ENCODE results near the gene VAV2.
A peak's percentile ranks its signal among the peaks of the same experiment; 100 is the strongest.

The VAV2 gene

GRCh38 chr9:133734590-133735414 is 257.3 kb downstream of the VAV2 start:
- DNase-seq = no peak

- DNase-seq = peak; percentile 31
Measured at GRCh38 chr9:133733796-133734533, 258.2 kb downstream of the VAV2 start.

- no peak for DNase-seq
Measured at GRCh38 chr9:133733421-133733795, 258.7 kb downstream of the VAV2 start.

DNA sequence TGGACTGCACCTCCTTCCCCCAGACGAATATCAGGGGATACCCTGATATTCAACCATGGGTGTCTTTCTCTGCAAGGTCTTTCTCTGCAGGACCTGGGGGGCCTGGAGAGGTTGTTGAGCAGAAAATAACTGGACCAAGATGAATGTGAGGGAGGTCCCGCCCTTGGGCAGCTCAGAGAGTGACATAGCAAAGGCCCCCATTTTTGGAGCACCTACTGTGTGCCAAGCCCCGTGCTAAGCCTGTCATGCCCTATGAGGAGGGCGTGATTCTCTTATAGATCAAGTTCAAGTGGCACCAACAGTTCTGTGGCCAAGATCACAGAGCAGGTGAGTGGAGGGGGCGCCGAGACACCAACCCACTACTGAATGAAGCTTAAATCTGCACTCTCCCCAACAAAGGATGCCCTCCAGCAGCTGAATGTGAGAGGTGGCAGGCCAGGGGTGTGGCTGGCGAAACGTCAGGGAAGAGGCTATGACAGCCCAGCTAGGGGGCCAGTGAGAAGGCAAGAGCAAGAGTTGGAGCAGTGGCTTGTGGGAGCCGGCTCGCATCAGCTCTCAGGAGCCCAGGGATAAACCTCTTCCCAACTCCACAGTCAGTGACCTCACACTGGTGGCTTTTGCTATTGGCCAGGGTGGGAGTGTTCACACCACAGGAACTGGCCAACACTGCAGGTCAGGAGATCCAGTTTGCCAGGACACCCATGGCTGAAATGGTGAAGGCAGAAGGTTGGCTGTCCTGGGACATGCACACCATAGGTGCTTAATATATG is 259.3 kb downstream of the VAV2 start:
- DNase-seq = no peak

GRCh38 chr9:133731876-133732638 is 260.1 kb downstream of the VAV2 start:
- DNase-seq = peak; percentile 65

DNA sequence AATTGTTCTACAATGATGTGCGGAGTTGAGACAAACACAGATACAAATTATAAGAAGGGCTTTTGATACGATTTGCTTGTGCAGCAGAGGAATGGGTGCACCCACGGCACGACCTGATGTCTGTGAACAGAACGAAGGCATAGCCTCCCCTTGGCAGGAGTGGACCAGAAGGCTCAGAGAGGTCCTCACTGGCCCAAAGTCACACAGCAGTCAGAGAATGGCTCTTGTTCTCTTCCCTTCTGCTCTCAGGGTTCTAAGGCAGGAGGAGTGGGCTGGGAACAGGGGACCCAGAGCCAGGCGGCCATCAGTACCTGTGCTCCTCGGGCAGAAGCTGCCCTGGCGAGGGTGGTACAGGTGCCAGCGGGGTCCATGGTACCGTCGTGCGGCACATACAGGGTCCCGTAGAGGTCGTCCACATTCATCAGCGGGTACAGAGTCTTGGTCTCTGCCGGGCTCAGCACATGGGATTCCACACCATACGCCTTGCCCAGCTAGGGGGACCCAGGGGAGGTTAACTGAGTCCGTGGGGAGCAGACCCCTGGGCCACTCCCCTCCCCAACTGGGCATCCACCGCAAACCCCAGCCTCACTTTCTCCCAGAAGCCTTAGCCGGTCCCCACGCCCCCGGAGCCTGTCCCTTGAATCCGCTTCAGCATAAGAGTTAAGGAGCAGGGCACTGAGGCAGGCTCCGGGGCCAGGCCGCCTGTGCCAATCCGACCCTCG is 261.0 kb downstream of the VAV2 start:
- DNase-seq = no peak

DNA sequence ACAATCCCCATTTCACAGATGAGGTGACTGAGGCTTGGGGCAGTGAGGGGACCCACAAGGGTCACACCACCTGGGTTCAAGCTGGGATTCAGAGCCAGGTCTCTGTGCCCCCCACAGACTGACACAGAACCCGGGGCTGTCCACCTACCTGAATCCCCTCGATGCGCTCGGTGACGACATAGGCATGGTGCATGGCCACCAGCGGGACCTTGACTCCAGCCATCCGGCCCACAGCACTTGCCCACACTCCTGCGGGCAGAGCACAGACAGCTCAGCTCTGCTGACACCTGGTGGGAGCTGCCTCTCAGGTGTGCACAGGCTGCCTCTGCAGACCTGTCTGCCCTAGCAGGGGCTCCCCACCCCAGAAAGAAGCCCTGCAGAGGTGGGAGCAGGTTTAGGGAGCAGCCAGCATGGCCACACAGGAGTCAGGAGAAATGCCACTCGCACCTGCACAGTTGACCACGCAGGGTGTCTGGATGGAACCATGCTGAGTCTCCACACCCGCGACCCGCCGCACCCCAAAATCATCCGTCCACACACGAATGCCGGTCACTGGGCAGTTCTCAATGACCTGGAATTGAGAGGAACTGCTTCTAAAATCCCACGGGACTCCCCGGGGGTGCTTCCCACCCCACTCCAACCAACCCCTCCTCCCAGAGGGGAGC is 262.4 kb downstream of the VAV2 start:
- DNase-seq = no peak

DNA sequence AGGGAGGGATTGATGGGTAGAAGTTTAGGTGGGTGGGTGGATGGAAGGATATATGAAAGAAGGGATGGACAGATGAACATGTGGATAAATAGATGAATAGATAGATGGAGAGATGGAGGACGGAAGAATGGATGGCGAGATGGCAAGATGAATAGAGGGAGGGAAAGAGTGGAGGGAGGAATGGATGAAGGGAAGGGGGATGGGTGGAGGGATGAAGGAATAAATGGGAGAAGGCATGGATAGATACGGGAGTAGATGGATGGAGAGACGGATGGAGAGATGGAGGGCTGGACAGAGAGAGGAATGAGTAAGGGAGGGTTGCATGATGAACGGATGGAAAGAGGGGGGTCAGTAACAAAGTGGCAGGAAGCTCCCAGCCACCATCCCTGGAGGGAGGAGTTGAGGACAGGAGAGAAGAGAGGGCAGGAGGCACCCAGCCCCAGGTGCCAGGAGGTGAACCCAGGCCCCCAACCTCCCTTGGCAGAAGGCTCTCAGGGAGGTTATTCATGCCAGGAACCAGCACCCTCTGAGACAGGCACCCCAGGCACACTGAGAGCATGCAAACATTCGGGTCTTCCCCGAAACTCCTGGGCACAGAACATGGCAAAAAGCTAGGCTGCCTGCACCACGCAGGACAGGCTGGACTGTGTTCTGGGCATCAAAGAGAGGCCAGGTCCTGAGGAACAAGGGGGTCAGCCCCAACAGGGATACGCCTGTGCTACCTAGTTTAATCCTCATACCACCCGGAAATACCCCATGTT is 263.1 kb downstream of the VAV2 start:
- no peak for DNase-seq

DNA sequence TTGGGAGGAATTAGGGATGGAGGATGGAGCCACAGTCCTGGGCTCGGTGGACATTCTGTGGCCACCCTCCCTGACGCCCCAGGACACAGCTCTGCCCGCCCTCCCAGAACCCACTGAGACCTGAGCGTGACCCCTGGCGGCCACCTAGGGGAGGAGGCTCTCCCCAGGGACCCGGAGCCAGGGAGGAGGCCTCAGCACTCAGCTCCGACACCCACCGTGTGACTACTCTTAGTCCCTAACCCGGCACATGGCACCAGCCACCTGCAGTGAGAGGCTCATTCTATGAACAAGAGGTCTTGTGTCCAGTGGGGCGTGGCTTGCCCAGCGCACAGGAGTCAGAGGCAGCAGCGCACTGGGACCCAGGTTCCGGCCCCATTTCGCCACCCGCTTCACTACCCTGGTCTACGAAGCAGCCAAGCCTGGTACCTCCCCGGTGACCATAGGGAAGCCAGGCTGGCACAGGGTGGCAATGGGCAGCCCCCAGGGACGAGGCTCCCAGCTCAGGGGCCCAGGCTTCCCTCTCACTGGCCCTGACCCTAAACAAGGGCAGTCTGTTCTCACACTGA is 264.2 kb downstream of the VAV2 start:
- no peak for DNase-seq

- no peak for DNase-seq
Measured at GRCh38 chr9:133727277-133727875, 264.7 kb downstream of the VAV2 start.

DNA sequence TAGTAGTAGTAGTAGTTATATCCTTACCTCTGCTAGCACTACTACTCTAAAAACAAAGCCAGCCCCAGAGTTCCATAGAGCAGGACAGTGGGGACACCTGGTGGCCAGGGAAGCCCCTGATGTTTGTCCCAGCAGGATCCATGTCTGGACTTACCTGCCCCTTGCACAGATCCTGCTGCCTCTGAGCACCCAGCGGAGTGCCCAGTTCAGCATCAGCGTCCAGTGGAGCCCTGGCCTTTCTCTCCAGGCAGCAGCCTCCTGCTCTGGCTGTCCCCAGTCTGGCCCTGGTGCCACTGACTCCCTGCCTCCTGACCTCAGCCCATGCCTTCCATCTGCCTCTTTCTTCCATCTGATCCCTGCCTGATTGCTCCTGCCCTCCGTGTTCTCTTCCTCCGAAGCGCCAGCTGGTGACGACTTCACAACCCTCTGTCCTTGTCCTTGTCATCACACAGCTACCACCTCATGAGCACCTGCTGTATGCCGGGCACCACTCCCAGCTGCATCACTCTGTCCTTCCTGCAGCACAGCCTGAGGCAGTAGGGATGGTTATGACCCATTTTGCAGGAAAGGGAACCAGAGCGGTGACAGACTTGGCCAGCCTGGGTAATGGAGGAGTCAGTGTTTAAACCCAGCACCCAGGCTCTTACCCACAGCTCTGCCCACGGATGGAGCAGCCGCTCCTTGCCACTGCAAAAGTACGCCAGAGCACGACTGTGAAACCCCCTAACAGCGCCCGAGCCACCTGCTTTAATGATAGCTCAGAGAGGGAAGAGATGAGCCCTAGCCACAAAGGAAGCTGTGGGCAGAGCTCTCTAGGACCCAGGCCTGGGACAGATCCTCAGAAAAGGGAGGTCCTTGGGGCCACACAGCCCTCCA is 265.5 kb downstream of the VAV2 start:
- DNase-seq = peak; percentile 80

DNA sequence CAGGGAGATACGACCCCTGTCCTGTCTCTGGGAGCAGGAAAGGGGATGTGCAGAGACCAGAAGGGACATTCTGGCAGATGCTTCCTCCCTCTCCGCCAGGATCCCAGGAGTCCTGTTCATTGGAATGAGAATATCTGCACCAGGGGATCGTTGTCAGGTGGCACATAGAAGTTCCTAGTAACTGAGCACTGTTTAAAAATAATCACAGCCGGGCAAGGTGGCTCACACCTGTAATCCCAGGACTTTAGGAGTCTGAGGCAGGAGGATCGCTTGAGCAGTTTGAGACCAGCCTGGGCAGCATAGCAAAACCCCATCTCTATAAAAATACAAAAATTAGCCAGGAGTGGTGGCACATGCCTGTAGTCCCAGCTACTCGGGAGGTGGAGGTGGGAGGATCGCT is 266.2 kb downstream of the VAV2 start:
- DNase-seq = no peak

- no peak for DNase-seq
Measured at GRCh38 chr9:133718563-133719315, 273.4 kb downstream of the VAV2 start.

DNA sequence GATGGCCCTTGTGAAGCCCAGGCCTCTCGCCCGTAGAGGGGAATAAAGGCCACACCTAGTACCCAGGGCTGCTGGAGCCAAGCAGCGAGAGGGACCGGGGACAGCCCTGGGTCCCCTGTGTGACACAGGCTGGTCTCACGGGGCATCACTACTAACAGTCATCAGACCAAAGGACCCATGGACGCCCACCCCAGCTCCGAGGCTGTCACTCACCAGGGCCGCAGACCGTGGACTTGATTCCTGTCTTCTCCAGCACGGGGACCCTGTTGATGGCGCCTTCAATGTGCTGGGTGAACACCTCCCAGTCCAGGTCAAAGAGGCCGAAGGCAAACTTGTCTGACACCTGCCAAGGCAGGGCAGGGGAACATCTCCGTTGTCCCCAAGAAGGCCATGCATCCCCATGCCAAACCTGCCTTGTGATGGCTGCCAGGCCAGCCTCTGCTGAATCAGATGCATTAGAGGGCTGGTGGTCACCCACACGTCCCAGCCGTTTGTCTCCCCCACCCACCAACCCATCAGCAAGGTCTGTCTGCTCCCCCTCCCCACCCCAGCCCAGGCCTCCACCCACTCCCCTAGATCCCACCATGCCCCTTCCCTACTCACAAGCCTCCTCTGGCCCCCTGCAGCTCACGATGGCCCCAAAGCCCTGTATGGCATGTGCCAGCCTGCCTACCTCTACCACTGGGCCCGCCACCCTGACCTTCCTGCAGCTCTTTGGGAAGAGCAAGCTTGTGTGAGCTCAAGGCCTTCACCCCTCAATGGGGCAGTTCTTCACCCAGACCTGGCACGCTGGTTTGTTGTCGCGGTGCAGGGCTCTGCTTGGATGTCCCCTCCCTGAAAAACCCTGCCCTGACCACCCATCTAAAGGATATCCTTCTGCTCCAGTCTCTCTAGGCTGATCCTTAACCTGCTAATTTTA is 274.8 kb downstream of the VAV2 start:
- no peak for DNase-seq

DNA sequence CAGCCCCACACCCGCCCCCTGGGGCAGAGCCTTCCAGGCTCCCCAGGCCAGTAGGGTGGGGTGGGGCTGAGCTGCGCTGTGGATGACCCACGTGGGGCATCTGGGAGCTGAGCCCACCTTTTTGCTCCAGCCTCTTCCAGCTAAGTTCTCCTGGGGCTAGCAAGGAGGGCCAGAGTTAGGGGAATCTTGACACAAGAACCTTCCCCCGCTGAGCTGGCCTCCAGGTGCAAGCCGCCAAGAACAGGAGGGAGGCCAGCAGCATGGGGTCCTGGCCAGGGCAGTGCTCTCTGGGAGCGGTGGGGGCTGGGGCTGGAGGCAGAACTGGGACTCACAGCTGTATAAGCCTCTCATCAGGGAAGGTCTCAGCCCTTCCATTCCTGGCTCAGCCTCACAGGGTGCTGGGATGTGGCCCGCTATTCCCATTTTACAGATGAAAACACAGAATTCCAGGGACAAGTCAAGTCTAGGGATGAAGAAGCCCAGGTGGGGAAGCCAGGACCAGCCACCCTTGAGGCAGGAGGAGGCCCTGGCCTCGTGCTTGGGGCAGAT is 275.5 kb downstream of the VAV2 start:
- DNase-seq = no peak

GRCh38 chr9:133715866-133716563 is 276.1 kb downstream of the VAV2 start:
- DNase-seq = no peak

Measured in eye (tissue), 1 donor.